Subcutaneous abdominal adipose tissue (tissue), 5 donors: ENCODE data around the gene DLG5.

Experiments used
- H3K27ac ChIP-seq: one replicate; pipeline ENCODE4 v1.7.0; 2013; ENCODE audit warnings: low read depth, mild to moderate bottlenecking, inconsistent platforms, low read length, moderate library complexity
- H3K27me3 ChIP-seq, 5 donors: one replicate each; pipeline ENCODE4 v1.7.0; 2013; ENCODE audit warnings: low read length in 5 of 5, inconsistent platforms in 1 of 5; ENCODE audit not compliant: control insufficient read depth in 5 of 5, insufficient read depth in 4 of 5
- H3K36me3 ChIP-seq, 5 donors: one replicate each; pipeline ENCODE4 v1.7.0; 2013; ENCODE audit warnings: low read length in 5 of 5; ENCODE audit not compliant: control insufficient read depth in 5 of 5, insufficient read depth in 5 of 5
- H3K4me1 ChIP-seq, 5 donors: one replicate each; pipeline ENCODE4 v1.7.0; 2013; ENCODE audit warnings: low read length in 5 of 5, mild to moderate bottlenecking in 3 of 5, moderate library complexity in 1 of 5; ENCODE audit not compliant: control insufficient read depth in 5 of 5, insufficient read depth in 5 of 5
- H3K4me3 ChIP-seq, 5 donors: one replicate each; pipeline ENCODE4 v1.7.0; 2013; ENCODE audit warnings: low read length in 5 of 5, low read depth in 1 of 5
- H3K9ac ChIP-seq, 5 donors: one replicate each; pipeline ENCODE4 v1.7.0; 2013; ENCODE audit warnings: low read length in 5 of 5, mild to moderate bottlenecking in 4 of 5, moderate library complexity in 3 of 5
- H3K9me3 ChIP-seq, 5 donors: one replicate each; pipeline ENCODE4 v1.7.0; 2013; ENCODE audit warnings: low read length in 5 of 5; ENCODE audit not compliant: control insufficient read depth in 5 of 5
- donor health status: healthy.
- donor health status: healthy.
- donor health status: healthy.
- donor health status: healthy.
- donor health status: healthy.

The DLG5 gene

DNA sequence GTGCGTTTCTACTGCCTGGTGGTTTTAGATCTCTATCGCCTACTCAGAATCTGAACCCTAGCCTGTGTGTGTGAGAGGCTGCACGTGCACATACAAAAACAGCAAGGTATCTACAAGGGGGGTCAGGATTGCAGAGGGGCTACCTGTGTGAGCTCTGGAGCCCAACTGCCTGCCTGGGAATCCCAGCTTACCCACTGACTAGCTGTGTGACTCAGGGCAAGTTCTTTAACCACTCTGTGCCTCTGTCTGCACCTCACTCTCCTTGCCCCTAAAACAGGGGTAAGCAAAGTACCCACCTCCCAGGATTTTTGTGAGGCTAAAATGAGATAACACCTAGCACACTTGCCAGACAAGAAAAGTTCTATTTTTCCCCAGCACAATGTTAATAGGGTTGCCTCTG, 32.5 kb downstream of the DLG5 start:
- Histone ChIP-seq H3K9ac (no peak overlapping the region), H3K36me3 (no peaks in the 10 kb centered on the region), H3K4me3 (no peak overlapping the region), H3K4me1 (peaks cover 5 to 29% (median 26%) of the 10 kb centered on the region in 5 donors), H3K27ac (no peak overlapping the region), H3K9me3 (no peaks in the 10 kb centered on the region), H3K27me3 (no peaks in the 10 kb centered on the region)

DNA sequence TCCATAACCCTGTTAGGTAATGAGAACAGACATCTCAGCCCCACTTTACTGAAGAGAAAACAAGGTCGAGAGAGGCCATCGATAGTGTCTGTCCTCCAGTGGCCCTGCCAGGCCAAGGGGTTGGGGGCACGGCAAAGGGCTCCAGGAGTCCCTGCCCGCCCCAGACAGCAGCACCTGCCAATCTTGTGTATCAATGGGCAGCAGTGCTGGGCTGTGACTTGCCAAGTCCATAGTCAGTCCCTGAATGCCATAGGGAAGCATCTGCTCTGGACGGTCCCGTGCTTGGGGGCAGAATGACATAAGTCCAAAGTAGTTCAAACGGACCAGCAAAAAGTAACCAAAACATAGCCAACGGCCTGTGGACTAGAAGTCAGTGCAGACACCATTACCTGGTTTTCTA, 33.2 kb downstream of the DLG5 start:
- Histone ChIP-seq H3K36me3 (no peaks in the 10 kb centered on the region), H3K4me1 (peaks cover 5 to 29% (median 28%) of the 10 kb centered on the region in 5 donors), H3K9me3 (no peaks in the 10 kb centered on the region), H3K9ac (no peak overlapping the region), H3K4me3 (no peak overlapping the region), H3K27ac (no peak overlapping the region), H3K27me3 (no peaks in the 10 kb centered on the region)

DNA sequence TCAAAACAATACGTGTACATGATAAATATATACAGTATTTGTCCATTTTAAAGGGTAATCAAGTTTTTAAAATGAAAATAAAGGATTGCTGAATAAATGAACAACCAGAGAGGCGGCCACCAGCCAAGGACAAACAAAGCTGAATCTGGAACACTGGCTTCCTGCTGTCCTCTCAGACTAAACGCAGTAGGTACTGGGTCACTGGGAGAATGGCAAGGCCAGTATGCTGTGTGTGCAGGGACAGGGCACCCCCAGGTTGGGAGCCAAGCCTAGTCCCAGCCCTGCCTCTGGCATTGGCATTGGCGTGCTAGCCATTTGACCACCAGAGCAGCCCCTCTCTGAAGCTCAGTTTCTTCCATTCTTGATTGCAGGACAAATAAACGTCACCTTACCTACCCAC, 33.8 kb downstream of the DLG5 start:
- H3K4me3 ChIP-seq, result no peak overlapping the region
- peaks cover 5 to 34% (median 34%) of the 10 kb centered on the region in 5 donors for H3K4me1 ChIP-seq
- no peaks in the 10 kb centered on the region for H3K9me3 ChIP-seq
- H3K9ac ChIP-seq, result no peak overlapping the region
- H3K27ac ChIP-seq, result no peak overlapping the region
- no peaks in the 10 kb centered on the region for H3K36me3 ChIP-seq
- no peaks in the 10 kb centered on the region for H3K27me3 ChIP-seq

DNA sequence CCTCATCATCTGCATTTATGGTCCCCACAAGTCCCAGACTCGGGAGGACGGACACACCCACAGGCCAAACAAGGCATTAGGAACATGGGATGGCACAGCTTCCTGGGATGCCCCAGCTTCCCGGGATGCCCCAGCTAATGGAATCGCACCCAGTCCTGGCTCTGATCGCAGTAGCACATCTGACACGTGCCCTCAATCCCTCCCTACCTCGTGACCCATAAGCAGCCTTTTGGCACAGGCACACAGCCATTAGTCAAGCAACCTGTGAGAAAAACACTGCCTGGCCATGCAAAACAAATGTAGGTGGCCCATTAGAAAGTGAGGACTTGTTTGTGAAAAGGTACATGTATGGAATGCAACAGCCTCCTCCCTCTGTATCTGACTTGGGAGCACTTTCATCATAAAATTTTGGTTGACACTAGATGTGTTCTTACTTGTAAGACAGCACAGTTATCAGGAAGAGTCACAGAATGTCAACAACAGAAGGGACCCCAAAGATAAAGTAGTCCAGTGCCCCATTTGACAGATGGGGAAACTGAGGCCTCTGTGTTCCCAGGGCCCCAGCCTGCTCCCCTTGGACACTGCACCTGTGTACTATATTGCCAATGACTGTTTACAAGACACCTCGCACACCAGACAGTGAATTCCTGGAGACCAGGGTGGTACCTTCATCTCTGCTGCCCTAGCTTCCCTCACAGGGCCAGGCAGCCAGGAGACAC, 34.4 kb downstream of the DLG5 start:
- H3K4me3 ChIP-seq, result no peak overlapping the region
- H3K9me3 ChIP-seq, result no peaks in the 10 kb centered on the region
- no peaks in the 10 kb centered on the region for H3K27me3 ChIP-seq
- H3K27ac ChIP-seq, result no peak overlapping the region
- peaks cover 6 to 40% (median 39%) of the 10 kb centered on the region in 5 donors for H3K4me1 ChIP-seq
- no peaks in the 10 kb centered on the region for H3K36me3 ChIP-seq
- H3K9ac ChIP-seq, result peak overlapping the region in 1 of 5 donors; percentile 27

DNA sequence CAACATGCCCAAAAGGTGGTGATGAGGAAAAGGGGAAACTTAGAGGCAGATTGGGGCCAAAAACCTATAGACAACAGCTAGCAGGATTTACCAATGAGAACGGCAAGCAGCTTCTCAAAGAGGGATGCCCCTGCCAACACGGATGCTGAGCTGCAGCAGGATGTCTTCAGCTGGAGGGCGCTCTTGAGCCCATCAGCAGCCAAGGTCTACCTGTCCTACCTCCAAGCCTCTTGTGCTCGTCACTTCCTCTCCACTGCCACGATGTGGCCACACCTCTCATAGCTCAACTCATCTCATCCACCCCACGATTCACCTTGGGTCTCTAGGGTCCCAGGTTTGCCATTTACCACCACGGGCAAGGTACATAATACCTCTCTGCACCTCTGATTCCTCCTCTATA, 36.5 kb downstream of the DLG5 start:
- no peaks in the 10 kb centered on the region for H3K36me3 ChIP-seq
- no peak overlapping the region for H3K27ac ChIP-seq
- no peaks in the 10 kb centered on the region for H3K27me3 ChIP-seq
- no peaks in the 10 kb centered on the region for H3K9me3 ChIP-seq
- H3K4me1 ChIP-seq, result peaks cover 12 to 47% (median 46%) of the 10 kb centered on the region in 5 donors
- H3K4me3 ChIP-seq, result no peak overlapping the region
- no peak overlapping the region for H3K9ac ChIP-seq

DNA sequence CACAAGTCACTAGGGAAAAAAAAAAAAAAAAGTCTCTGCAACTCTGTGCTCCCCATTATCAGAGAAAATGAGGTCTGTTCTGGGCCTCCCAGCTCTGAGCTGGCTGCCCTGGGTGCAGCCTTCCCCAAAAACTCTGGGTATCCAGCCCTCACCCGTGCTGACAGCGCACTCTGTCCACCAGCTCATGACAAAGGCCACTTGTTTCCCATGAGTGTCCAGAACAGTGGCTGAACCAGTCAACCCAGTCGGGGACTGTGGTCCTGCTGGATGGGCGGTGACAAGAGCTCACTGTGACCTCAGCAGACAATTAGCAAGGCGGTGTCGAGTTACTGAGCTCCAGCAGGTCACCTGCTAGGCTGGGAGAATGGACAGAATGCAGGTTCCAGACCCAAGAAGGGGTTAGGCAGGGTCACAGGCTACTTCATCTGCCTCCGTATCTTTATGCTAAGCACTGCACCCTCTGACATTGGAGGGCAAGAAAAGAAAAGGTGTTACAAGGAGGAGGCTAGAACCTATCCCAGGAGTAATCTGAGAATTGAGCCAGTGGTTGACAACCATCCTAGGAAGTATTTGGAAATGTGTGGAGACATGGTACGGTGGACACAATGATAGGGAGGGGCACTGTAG, 37.2 kb downstream of the DLG5 start:
- Histone ChIP-seq H3K36me3 (no peaks in the 10 kb centered on the region), H3K9ac (no peak overlapping the region), H3K4me1 (peaks cover 12 to 47% (median 46%) of the 10 kb centered on the region in 5 donors), H3K27ac (no peak overlapping the region), H3K27me3 (no peaks in the 10 kb centered on the region), H3K9me3 (no peaks in the 10 kb centered on the region), H3K4me3 (no peak overlapping the region)

DNA sequence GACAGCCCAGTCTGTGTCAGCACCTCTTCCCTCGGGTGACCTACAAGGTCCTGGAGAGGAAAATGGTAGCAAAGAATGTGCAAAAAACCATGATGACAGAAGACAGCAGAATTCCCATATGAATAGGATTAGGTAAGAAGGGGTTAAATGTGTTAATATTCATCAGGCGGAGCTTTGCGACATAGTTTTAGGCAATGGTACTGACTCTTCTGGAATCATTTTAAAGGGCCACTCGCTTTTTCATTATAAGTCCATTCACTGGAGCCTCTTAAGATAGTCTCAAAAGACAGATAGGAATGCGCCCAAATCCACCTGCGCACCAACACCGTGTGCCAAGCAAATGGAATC, 38.2 kb downstream of the DLG5 start:
- Histone ChIP-seq H3K9ac (peak overlapping the region in 2 of 5 donors; percentile 18 to 29), H3K9me3 (no peaks in the 10 kb centered on the region), H3K4me3 (peak overlapping the region in 4 of 5 donors; percentile 1 to 42 (median 38)), H3K27ac (peak overlapping the region; percentile 88), H3K36me3 (no peaks in the 10 kb centered on the region), H3K4me1 (peaks cover 14 to 52% (median 51%) of the 10 kb centered on the region in 5 donors), H3K27me3 (no peaks in the 10 kb centered on the region)

DNA sequence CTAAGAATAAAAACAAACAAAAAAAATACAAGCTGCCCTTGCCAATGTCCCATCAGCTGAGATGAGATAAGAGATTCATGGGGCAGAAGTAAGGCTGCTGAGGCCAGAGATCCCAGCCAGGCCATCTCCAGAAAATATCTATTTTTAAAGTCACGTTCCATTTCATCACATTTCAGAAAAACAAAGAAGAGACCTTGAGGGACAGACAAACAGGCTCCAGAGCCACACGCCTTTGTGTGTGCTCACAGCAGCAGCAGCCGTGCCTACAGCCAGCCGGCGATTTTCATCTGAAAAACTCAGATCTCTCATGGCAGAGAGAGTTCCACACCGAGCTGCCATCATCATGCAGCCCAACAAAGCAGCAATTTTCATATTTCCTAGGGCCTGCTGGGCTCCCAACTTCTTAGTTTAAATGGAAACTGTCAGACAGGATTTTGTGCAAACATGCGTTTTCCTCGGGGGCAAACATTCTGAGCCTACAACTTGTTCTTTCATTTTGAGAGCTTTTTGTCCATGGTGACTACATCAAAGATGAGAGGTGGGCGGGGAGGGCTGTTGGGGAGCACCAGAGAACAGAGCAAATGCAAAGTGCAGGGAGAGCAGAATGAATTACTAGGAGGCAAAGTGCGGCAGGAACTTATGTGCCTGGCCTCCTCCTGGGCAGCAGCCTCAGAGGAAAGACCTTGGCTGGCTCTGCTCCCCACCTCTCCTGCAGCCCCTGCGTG, 38.8 kb downstream of the DLG5 start:
- Histone ChIP-seq H3K27me3 (no peaks in the 10 kb centered on the region), H3K4me1 (peaks cover 12 to 49% (median 47%) of the 10 kb centered on the region in 5 donors), H3K4me3 (peak overlapping the region; percentile 1 to 42 (median 37)), H3K36me3 (no peaks in the 10 kb centered on the region), H3K27ac (peak overlapping the region; percentile 88), H3K9me3 (no peaks in the 10 kb centered on the region), H3K9ac (peak overlapping the region in 3 of 5 donors; percentile 18 to 29 (median 25))

DNA sequence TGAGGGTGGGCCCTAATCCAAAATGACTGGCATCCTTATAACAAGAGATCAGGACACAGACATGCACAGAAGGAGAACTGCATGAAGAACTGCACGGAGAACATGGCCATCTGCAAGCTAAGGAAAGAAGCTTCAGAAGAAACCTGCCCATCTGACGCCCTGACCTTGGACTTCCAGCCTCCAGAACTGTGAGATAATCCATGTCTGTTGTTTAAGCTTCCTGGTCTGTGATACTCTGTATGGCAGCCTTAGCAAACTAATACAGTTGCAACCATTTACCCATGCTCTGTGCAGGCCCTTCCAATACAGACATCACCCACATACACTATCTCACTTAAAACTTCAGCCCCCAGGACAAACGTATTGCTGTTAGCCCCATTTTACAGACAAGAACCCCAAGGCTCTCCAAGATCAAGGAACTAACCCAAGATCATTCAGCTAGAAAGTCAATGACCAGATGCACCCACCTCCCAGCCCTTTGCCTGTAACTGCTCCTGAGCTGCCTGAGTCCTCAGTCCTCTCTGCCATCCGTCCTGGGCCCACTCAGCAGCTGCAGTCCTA, 39.7 kb downstream of the DLG5 start:
- Histone ChIP-seq H3K9me3 (no peaks in the 10 kb centered on the region), H3K27me3 (no peaks in the 10 kb centered on the region), H3K4me1 (peaks cover 10 to 40% (median 37%) of the 10 kb centered on the region in 5 donors), H3K36me3 (no peaks in the 10 kb centered on the region), H3K9ac (peak overlapping the region in 2 of 5 donors; percentile 22 to 25), H3K4me3 (no peak overlapping the region), H3K27ac (peak overlapping the region; percentile 88)

DNA sequence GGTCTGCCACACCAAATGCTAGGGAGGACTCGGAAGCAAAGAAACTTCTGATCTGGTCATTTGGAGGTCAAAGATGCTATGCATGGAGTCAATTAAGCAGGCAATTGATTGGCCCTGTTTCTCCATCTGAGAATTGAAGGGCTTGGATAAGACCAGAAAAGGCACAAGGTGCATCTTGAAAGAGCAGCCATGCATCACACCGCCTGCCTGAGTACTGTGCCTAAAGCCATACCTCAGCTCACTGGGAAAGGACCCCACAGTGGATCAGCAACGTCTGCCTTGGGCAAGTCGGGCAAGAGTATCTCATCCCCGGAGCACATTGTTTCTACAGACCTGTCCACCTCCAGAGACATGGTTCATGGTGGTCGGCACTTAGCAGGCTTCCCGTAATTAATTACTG, 42.4 kb downstream of the DLG5 start:
- H3K36me3 ChIP-seq, result no peaks in the 10 kb centered on the region
- no peaks in the 10 kb centered on the region for H3K27me3 ChIP-seq
- no peak overlapping the region for H3K9ac ChIP-seq
- H3K4me3 ChIP-seq, result no peak overlapping the region
- H3K9me3 ChIP-seq, result no peaks in the 10 kb centered on the region
- no peak overlapping the region for H3K27ac ChIP-seq
- H3K4me1 ChIP-seq, result peaks cover 11 to 34% (median 34%) of the 10 kb centered on the region in 5 donors
